HG03571 (cell line): Measurements from ENCODE around the gene TENM3.

Source experiments
- ATAC-seq: cut with Tn5 transposase; IDR thresholded peaks from one replicate; pipeline ENCODE4 v1.9.1; 2021; ENCODE audit not compliant: unreplicated experiment

The TENM3 gene

GRCh38 chr4:182495031-182495430, 251.8 kb downstream of the TENM3 start:
- ATAC-seq = no peak

GRCh38 chr4:182495645-182496385, 252.6 kb downstream of the TENM3 start:
- ATAC-seq = no peak

GRCh38 chr4:182496408-182496807, 253.2 kb downstream of the TENM3 start:
- no peak for ATAC-seq

GRCh38 chr4:182502064-182502463, 258.9 kb downstream of the TENM3 start:
- ATAC-seq = no peak

GRCh38 chr4:182504463-182504862, 261.3 kb downstream of the TENM3 start:
- ATAC-seq = no peak

- ATAC-seq = no peak
Observed at GRCh38 chr4:182507805-182508204, 264.6 kb downstream of the TENM3 start.

- ATAC-seq = no peak
Observed at GRCh38 chr4:182510836-182511235, 267.6 kb downstream of the TENM3 start.

- ATAC-seq = no peak
Observed at GRCh38 chr4:182513587-182514291, 270.5 kb downstream of the TENM3 start.

- no peak for ATAC-seq
Observed at GRCh38 chr4:182518421-182518820, 275.2 kb downstream of the TENM3 start.

GRCh38 chr4:182519528-182519927, 276.3 kb downstream of the TENM3 start:
- ATAC-seq = no peak

- no peak for ATAC-seq
Observed at GRCh38 chr4:182521011-182521410, 277.8 kb downstream of the TENM3 start.

- no peak for ATAC-seq
Observed at GRCh38 chr4:182528819-182529218, 285.6 kb downstream of the TENM3 start.

GRCh38 chr4:182530451-182530850, 287.2 kb downstream of the TENM3 start:
- no peak for ATAC-seq

- ATAC-seq = no peak
Observed at GRCh38 chr4:182531555-182532162, 288.5 kb downstream of the TENM3 start.

- no peak for ATAC-seq
Observed at GRCh38 chr4:182532441-182532840, 289.2 kb downstream of the TENM3 start.

- ATAC-seq = no peak
Observed at GRCh38 chr4:182533964-182534363, 290.8 kb downstream of the TENM3 start.

GRCh38 chr4:182536221-182536811, 293.1 kb downstream of the TENM3 start:
- ATAC-seq = no peak

- ATAC-seq = no peak
Observed at GRCh38 chr4:182537031-182537795, 294.0 kb downstream of the TENM3 start.

GRCh38 chr4:182538031-182538430, 294.8 kb downstream of the TENM3 start:
- no peak for ATAC-seq

- ATAC-seq = no peak
Observed at GRCh38 chr4:182540496-182540895, 297.3 kb downstream of the TENM3 start.

GRCh38 chr4:182547435-182547834, 304.2 kb downstream of the TENM3 start:
- peak; percentile 94 for ATAC-seq
